HL-60 (cell line): ENCODE results near the gene FOXF1.

Experiments used
- DNase-seq, 2 experiments: peaks; one replicate each; pipeline ENCODE4 v3.0.0-alpha.2; 2010 to 2020; ENCODE audit warnings: low read depth in 1 of 2, low spot score in 1 of 2
- H3K27ac ChIP-seq: fragments of 250-450 bp; sonication (Bioruptor Pico); replicated peaks from 2 replicates; pipeline ENCODE4 v1.5.1; 2020; ENCODE audit warnings: mild to moderate bottlenecking, moderate library complexity
- H3K27me3 ChIP-seq: fragments of 250-450 bp; sonication (Bioruptor Pico); 2 replicates; pipeline ENCODE4 v1.5.1; 2021; ENCODE audit warnings: mild to moderate bottlenecking, moderate library complexity; ENCODE audit not compliant: insufficient read depth, poor library complexity, severe bottlenecking
- H3K4me3 ChIP-seq: replicated peaks from 2 replicates; pipeline ENCODE4 v1.5.1; 2011; ENCODE audit warnings: mild to moderate bottlenecking, control low read depth, low read length; ENCODE audit not compliant: insufficient read depth
- GABPA ChIP-seq: IDR thresholded peaks from 2 replicates; pipeline ENCODE4 v1.6.1; 2012; ENCODE audit warnings: low read depth
- POLR2AphosphoS5 ChIP-seq: IDR thresholded peaks from 2 replicates; pipeline ENCODE4 v1.6.1; 2012; ENCODE audit warnings: low read depth
- REST ChIP-seq: IDR thresholded peaks from 2 replicates; pipeline ENCODE4 v1.6.1; 2012; ENCODE audit warnings: low read depth; ENCODE audit not compliant: insufficient replicate concordance
- SPI1 ChIP-seq: IDR thresholded peaks from 2 replicates; pipeline ENCODE4 v1.6.1; 2012; ENCODE audit warnings: low read depth, mild to moderate bottlenecking, borderline replicate concordance
- TF ChIP-seq, protein P1 (sequence below): IDR thresholded peaks from one replicate; pipeline ENCODE4 v1.5.1; 2011; ENCODE audit warnings: low read length, control low read depth, inconsistent platforms; ENCODE audit not compliant: insufficient read depth

The FOXF1 gene

GRCh38 chr16:86531191-86531545, 20.8 kb downstream of the FOXF1 start:
- Histone ChIP-seq H3K27me3 (no peaks in the 10 kb centered on the region), H3K27ac (no peak overlapping the region), H3K4me3 (no peak overlapping the region)
- no peak for TF ChIP-seq SPI1
- DNase-seq: no peak

DNA sequence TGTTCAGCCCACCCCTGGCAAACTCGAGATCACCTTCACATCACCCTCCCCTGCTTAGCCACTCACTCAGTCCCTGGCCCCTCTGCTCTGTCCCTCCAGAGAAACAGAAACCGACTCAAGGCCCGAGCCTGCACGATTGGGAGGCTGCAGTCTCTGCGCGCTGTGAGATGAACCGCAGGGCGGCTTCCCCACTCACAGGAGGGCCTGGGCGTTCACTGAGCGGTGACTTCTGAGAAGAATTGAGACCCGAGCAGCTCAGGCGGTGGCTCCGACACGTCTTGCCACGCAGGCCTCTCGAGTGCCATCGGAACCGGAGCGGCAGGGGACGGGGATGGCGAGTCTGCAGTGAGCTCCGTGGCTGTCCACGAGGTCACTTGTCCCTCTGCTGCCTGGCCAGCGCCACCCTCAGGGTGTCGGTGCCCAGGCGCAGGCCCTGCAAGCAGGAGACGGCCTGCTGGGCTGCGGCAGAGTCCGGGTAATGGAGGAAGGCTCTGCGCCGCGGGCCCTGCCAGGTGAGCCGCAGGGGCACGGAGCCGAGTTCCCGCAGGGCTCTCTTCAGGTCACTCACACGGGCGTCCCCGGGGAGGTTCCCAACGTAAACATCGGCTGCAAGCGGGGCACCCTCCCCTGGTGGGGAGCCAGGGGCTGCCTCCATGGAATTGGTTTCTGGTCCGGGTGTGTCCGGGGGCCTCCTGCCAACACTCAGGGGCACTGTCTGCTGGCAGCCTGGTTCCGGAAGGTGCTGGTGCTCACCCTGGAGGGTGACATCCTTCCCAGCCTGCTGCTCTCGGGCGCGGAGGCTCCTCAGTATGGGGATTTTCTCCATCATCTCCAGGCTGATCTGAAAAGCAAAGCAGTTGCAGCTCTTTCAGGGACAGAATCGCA, 21.6 kb downstream of the FOXF1 start:
- H3K27me3 ChIP-seq: no peaks in the 10 kb centered on the region
- no peak for DNase-seq
- H3K4me3 ChIP-seq: no peak overlapping the region
- no peak overlapping the region for H3K27ac ChIP-seq
- TF ChIP-seq, protein P1, sequence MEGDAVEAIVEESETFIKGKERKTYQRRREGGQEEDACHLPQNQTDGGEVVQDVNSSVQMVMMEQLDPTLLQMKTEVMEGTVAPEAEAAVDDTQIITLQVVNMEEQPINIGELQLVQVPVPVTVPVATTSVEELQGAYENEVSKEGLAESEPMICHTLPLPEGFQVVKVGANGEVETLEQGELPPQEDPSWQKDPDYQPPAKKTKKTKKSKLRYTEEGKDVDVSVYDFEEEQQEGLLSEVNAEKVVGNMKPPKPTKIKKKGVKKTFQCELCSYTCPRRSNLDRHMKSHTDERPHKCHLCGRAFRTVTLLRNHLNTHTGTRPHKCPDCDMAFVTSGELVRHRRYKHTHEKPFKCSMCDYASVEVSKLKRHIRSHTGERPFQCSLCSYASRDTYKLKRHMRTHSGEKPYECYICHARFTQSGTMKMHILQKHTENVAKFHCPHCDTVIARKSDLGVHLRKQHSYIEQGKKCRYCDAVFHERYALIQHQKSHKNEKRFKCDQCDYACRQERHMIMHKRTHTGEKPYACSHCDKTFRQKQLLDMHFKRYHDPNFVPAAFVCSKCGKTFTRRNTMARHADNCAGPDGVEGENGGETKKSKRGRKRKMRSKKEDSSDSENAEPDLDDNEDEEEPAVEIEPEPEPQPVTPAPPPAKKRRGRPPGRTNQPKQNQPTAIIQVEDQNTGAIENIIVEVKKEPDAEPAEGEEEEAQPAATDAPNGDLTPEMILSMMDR: no peak
- TF ChIP-seq REST (no peak), SPI1 (no peak), POLR2AphosphoS5 (no peak), GABPA (no peak)

GRCh38 chr16:86532526-86532815, 22.1 kb downstream of the FOXF1 start:
- TF ChIP-seq GABPA (no peak), REST (no peak), POLR2AphosphoS5 (no peak), SPI1 (no peak)
- TF ChIP-seq, protein P1: no peak
- no peak overlapping the region for H3K4me3 ChIP-seq
- no peak for DNase-seq

DNA sequence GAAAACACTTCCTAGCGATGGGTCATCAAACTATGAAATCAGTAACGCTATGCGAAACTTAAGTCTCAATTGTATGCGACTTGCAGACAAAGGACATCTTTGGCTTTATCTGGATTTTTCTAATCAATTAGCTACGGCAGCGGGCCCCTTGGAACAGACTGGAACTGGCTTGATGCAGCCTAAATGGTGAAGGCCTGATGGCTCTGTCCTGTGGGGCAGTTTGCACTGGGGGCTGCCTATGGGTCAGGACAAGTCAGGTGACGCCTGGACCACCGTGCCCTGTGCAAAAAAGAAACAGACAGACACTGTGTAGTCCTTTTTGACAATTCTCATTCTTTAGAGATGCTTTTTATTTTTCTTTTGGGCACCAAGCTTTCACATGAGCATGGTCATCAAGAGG, 22.7 kb downstream of the FOXF1 start:
- Histone ChIP-seq H3K27me3 (no peaks in the 10 kb centered on the region), H3K4me3 (no peak overlapping the region), H3K27ac (no peak overlapping the region)
- DNase-seq: no peak
- TF ChIP-seq GABPA (no peak), SPI1 (no peak), POLR2AphosphoS5 (no peak), REST (no peak)
- TF ChIP-seq, protein P1: no peak

More at GRCh38 chr16:86532526-86532815, 22.1 kb downstream of the FOXF1 start:
- Histone ChIP-seq H3K27ac (no peak overlapping the region), H3K27me3 (no peaks in the 10 kb centered on the region)
